Panc1 (cell line): Measurements from ENCODE around the gene UGGT1. TPM values are rescaled to one million over a fixed set of nuclear protein-coding genes. Genes with fewer than 3 reads are reported as not detected.

Experiments
- ATAC-seq: fragments of 200-7000 bp; cut with Tn5 transposase; 2 replicates; pipeline ENCODE4 v1.9.1; 2020; ENCODE audit warnings: mild to moderate bottlenecking, moderate library complexity
- BruUV-seq: library from RNA; stranded (reverse); fragments of 400-500 nt; replicated peaks from 2 replicates; lab custom pipeline; 2021; lab: Mats Ljungman, UMichigan
- CTCF ChIA-PET: fragments of 300-600 bp; sonication (Branson Sonifier 250); formaldehyde crosslinking; loops from one replicate; lab custom pipeline; 2022; ENCODE audit warnings: antibody characterized with exemption; lab: Charles Lee
- POLR2A ChIA-PET: fragments of 300-600 bp; sonication (Branson Sonifier 250); formaldehyde crosslinking; loops from one replicate; lab custom pipeline; 2022; ENCODE audit warnings: antibody characterized with exemption; lab: Charles Lee
- DNase-seq: peaks from one replicate; pipeline ENCODE4 v3.0.0-alpha.2; 2010; ENCODE audit warnings: low read depth, low spot score
- H3K27ac ChIP-seq: 2 replicates; pipeline ENCODE4 v1.5.1; 2011; ENCODE audit warnings: mild to moderate bottlenecking, low read length, inconsistent platforms
- H3K27me3 ChIP-seq: fragments of 200-500 bp; sonication (Bioruptor generic); 2 replicates; pipeline ENCODE4 v1.6.0; 2014; ENCODE audit warnings: low read length, inconsistent platforms; ENCODE audit not compliant: control insufficient read depth, insufficient read depth
- H3K36me3 ChIP-seq: fragments of 200-500 bp; sonication (Bioruptor generic); 2 replicates; pipeline ENCODE4 v1.5.1; 2014; ENCODE audit warnings: inconsistent platforms, mild to moderate bottlenecking, low read length, moderate library complexity; ENCODE audit not compliant: control insufficient read depth, insufficient read depth
- H3K4me1 ChIP-seq: 2 replicates; pipeline ENCODE4 v1.5.1; 2011; ENCODE audit warnings: inconsistent platforms, mild to moderate bottlenecking, low read length, moderate library complexity; ENCODE audit not compliant: control insufficient read depth, insufficient read depth
- H3K4me3 ChIP-seq, 2 experiments: 2 replicates each; pipeline ENCODE4 v1.5.1; 2011 to 2012; ENCODE audit warnings: low read depth in 2 of 2, low read length in 2 of 2, mild to moderate bottlenecking in 2 of 2, inconsistent platforms in 1 of 2, moderate library complexity in 1 of 2
- H3K9me3 ChIP-seq: fragments of 200-500 bp; sonication (Bioruptor generic); 2 replicates; pipeline ENCODE4 v1.5.1; 2014; ENCODE audit warnings: low read depth, mild to moderate bottlenecking, inconsistent platforms, low read length, moderate library complexity; ENCODE audit not compliant: control insufficient read depth, insufficient read depth
- POLR2AphosphoS5 ChIP-seq: IDR thresholded peaks from 2 replicates; pipeline ENCODE4 v1.6.1; 2012; ENCODE audit warnings: mild to moderate bottlenecking, low read depth, low read length, moderate library complexity
- SIN3A ChIP-seq: IDR thresholded peaks from 2 replicates; pipeline ENCODE4 v1.6.1; 2012; ENCODE audit warnings: low read depth, mild to moderate bottlenecking, low read length, moderate library complexity, borderline replicate concordance; ENCODE audit not compliant: insufficient read depth
- TCF7L2 ChIP-seq: IDR thresholded peaks from 2 replicates; pipeline ENCODE4 v1.6.1; 2011; ENCODE audit warnings: mild to moderate bottlenecking, low read depth, low read length, inconsistent platforms
- in situ Hi-C: cut with HindIII; loops from 2 replicates; pipeline ENCODE4 v1.10.0; 2016; ENCODE audit warnings: low sequenced_read_pairs, low pct_unique_long_range_greater_than_20kb
- intact Hi-C: fragments of 100-400 bp; cut with micrococcal nuclease; formaldehyde crosslinking; loops from one replicate; pipeline ENCODE4 v1.10.0; 2022; ENCODE audit not compliant: unreplicated experiment
- total RNA-seq: library from RNA; stranded (reverse); gene quantifications from one replicate; pipeline ENCODE4 v1.2.1, GENCODE V29; 2021; ENCODE audit not compliant: unreplicated experiment
- TF ChIP-seq, protein P1 (sequence below): fragments of 450-650 bp; IDR thresholded peaks from 2 replicates; pipeline ENCODE4 v1.5.1; 2017; ENCODE audit warnings: mild to moderate bottlenecking
- TF ChIP-seq, protein P2 (sequence below), 2 experiments: IDR thresholded peaks; 2 replicates each; pipeline ENCODE4 v1.6.1; 2011 to 2012; ENCODE audit warnings: low read depth in 2 of 2, control low read depth in 1 of 2, low read length in 1 of 2, mild to moderate bottlenecking in 1 of 2, moderate library complexity in 1 of 2; ENCODE audit not compliant: insufficient read depth in 1 of 2

Gene UGGT1
- total RNA-seq, 1 experiment from 2014 or later = 64.2 TPM

DNA sequence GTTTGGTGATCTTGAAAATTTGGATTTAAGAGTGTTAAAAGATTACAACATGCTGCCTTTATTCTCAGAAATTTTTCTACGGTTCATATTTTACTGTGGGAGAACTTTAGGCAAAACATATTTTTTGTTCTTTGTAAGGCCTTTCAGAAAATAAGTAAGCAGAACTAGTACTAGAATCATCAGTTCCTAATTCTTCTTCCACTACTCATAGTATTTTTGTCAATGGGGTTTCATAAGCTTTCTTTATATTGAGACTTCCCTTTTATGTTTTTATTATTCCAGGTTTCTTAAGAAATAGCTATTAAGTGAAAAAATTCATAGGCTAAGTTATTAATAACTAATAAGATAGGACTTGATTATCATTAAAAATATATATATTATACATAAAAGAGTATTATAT is 12.4 kb downstream of the UGGT1 start:
- H3K9me3 ChIP-seq = no peaks in the 10 kb centered on the region

DNA sequence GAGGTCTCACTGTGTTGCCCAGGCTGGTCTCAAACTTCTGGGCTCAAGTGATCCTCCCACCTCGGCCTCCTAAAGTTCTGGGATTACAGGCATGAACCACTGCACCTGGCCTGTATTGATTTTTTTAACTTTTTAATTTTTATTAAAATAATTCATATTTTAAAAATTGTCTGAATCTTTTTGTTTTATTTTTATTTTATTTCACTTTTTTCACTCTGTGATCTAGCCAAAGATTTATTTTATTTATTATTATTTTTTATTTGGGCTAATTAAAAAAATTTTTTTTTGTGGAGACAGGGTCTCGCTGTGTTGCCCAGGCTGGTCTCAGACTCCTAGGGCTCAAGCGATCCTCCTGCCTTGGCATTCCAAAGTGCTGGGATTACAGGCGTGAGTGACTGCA is 14.1 kb downstream of the UGGT1 start:
- no peak for DNase-seq
- intact Hi-C loops = no loop called here
- Histone ChIP-seq H3K9me3 (no peaks in the 10 kb centered on the region), H3K4me3 (no peak overlapping the region), H3K4me1 (no peaks in the 10 kb centered on the region), H3K27me3 (no peaks in the 10 kb centered on the region), H3K36me3 (peaks cover 24% of the 10 kb centered on the region; the same call in 1 of the 2 replicates), H3K27ac (no peak overlapping the region)
- TF ChIP-seq SIN3A (no peak), TCF7L2 (no peak), POLR2AphosphoS5 (no peak)
- TF ChIP-seq, protein P1, sequence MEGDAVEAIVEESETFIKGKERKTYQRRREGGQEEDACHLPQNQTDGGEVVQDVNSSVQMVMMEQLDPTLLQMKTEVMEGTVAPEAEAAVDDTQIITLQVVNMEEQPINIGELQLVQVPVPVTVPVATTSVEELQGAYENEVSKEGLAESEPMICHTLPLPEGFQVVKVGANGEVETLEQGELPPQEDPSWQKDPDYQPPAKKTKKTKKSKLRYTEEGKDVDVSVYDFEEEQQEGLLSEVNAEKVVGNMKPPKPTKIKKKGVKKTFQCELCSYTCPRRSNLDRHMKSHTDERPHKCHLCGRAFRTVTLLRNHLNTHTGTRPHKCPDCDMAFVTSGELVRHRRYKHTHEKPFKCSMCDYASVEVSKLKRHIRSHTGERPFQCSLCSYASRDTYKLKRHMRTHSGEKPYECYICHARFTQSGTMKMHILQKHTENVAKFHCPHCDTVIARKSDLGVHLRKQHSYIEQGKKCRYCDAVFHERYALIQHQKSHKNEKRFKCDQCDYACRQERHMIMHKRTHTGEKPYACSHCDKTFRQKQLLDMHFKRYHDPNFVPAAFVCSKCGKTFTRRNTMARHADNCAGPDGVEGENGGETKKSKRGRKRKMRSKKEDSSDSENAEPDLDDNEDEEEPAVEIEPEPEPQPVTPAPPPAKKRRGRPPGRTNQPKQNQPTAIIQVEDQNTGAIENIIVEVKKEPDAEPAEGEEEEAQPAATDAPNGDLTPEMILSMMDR = no peak
- TF ChIP-seq, protein P2, sequence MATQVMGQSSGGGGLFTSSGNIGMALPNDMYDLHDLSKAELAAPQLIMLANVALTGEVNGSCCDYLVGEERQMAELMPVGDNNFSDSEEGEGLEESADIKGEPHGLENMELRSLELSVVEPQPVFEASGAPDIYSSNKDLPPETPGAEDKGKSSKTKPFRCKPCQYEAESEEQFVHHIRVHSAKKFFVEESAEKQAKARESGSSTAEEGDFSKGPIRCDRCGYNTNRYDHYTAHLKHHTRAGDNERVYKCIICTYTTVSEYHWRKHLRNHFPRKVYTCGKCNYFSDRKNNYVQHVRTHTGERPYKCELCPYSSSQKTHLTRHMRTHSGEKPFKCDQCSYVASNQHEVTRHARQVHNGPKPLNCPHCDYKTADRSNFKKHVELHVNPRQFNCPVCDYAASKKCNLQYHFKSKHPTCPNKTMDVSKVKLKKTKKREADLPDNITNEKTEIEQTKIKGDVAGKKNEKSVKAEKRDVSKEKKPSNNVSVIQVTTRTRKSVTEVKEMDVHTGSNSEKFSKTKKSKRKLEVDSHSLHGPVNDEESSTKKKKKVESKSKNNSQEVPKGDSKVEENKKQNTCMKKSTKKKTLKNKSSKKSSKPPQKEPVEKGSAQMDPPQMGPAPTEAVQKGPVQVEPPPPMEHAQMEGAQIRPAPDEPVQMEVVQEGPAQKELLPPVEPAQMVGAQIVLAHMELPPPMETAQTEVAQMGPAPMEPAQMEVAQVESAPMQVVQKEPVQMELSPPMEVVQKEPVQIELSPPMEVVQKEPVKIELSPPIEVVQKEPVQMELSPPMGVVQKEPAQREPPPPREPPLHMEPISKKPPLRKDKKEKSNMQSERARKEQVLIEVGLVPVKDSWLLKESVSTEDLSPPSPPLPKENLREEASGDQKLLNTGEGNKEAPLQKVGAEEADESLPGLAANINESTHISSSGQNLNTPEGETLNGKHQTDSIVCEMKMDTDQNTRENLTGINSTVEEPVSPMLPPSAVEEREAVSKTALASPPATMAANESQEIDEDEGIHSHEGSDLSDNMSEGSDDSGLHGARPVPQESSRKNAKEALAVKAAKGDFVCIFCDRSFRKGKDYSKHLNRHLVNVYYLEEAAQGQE (IDR thresholded peaks at IDR 0.05; ENCODE audit: insufficient read depth in 1 of 2, low read depth in 2 of 2, low read length in 1 of 2) = no peak
- ChIA-PET POLR2A (no interaction called here), CTCF (no interaction called here)
- no TSS peak for BruUV-seq
- in situ Hi-C loops = no loop called here
- ATAC-seq = no peak

More for the DNA sequence above, 12.4 kb downstream of the UGGT1 start:
- Histone ChIP-seq H3K36me3 (peaks cover 24% of the 10 kb centered on the region; the same call in 1 of the 2 replicates), H3K4me3 (no peak overlapping the region), H3K4me1 (no peaks in the 10 kb centered on the region), H3K27ac (no peak overlapping the region), H3K27me3 (no peaks in the 10 kb centered on the region)
- DNase-seq (no peak), ATAC-seq (no peak)
- intact Hi-C loops = no loop called here
- no TSS peak for BruUV-seq
- in situ Hi-C loops = no loop called here
- ChIA-PET CTCF (interaction anchor here (0.6 kb wide), 1 partner anchor 87 kb away, joined by 11 read pairs; no protein-coding TSS in a partner anchor), POLR2A (no interaction called here)
- TF ChIP-seq, protein P1 = no peak
- TF ChIP-seq SIN3A (no peak), TCF7L2 (no peak), POLR2AphosphoS5 (no peak)
- TF ChIP-seq, protein P2 (IDR thresholded peaks at IDR 0.05; ENCODE audit: insufficient read depth in 1 of 2, low read depth in 2 of 2, low read length in 1 of 2) = no peak
